NCI-H128 (cell line): Measurements from ENCODE around the gene PML.
"Not testable (repeated sequence)": the region's sequence is repeated elsewhere in the genome, so short reads cannot be mapped to it uniquely, and the experiment has no call there.

Experiments
- DNase-seq: peaks from one replicate; lab custom pipeline; 2025; ENCODE audit not compliant: unreplicated experiment; lab: John Stamatoyannopoulos, UW

PML gene

DNA sequence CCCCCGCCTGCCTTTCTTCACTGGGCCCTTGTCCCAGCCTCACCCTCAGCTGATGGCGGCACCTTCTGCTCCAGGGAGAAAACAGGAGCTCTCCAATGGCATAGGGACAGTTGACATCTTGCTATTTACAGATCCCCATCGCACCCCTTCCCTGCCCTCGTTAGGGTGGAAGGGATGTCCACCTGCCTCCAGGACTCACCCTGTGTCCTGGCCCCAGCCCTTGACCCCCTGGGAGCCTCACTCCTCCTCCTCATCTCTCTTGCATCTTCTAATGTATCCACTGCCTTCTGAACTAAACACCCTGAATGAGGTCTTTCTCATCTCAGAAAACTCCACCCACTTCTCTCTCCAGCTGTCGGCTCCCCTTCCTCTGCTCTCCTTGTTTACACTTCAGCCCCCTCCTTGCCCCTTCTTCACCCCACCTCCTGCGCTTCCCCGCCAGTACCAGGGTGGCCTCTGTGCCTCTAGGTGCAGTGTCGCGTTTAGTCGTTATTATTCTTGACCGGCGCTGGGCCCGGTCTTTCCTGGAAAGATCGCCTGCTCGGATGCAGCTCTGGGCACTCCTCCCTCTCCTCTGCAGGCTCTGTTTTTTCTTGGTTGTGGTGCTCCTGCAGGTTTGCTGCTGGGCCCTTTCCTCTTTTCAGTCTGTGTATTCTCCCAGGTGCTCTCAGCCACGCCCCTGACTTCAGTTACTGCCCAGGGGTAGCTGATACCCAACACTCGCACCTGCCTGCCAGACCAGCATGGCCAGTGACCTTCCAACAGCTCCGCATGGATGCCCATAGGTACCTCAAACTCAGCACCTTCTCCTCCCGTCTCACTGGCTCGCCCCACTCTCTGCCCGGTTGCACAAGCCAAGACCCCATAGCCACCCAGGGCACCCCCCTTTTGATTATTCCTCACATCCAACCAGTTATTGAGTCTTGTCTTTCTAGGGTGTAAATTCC, 42.9 kb downstream of the PML start:
- no peak for DNase-seq

- no peak for DNase-seq
Observed at GRCh38 chr15:74038707-74039655, 44.5 kb downstream of the PML start.

DNA sequence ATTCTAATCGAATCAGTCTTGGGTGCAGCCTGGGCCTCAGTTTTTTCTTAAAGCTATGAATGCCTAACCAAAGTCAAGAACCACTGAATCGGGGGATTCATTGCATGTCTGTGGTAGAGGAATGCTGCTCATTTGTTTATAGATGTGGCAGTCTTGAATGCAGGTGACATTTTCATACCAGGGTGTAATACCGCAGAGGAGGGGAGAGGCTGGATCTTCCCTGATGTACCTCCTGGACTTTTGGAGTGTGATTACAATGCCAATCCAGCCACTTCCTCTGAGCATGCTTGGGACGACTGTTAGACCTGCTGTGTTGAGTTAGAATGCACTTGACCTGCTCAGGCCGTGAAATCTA, 45.1 kb downstream of the PML start:
- no peak for DNase-seq

DNA sequence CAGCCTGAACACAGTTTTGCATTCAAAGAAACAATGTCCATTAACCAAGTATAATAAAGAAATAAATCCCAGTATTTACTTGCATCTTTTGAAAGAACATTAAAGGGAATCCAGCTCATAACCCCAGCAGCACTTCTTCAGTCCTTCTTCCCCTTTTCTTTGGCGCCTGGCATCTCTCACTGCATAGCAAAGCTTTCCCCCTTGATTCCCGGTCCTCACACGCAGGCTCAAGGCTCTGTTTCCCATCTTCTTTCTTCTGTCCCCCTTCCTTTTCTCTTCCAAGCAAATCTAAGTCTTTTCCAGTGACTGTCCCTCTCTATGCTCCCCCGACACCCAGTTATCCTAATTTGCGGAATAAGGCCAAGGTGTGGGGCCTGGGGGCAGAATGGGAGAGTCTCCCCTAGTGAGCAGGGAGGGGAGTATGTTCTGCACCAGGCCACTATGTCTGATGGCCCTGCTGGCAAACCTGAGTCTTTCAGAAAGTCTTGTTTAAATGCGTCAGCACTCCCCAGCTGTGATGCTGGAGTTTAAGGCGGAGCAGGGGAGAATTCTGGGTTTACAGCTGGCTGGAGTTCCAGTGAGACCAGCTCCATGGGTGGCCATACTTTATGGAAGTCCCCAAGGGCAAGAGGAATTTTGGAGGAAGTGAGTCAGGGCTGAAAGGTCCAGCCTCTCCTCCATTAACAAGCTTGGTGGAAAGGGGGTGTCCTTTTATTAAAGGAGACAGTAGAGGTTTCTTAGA, 45.8 kb downstream of the PML start:
- no peak for DNase-seq

DNA sequence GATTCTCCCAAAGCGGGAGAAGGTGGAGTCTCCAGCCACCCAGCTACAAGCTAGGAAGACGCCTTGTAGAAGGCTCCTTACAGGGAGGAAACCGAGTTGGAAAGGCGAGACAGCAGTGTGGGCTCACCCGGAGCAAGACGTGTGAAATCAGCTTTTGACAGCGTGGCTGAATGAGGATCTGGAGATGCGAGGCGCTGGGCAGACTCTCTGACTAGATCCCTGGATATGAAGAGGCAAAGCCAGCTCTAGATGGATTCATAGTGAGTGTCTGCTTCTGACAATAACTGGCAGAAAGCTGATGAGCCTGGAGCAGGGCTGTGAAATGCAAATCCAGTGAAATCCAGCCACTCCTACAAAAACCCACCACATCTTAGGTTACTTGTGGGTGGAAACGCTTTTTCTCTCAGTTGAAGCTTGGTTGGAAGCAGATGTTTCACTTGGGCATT, 46.8 kb downstream of the PML start:
- no peak for DNase-seq

GRCh38 chr15:74041777-74042435, 47.4 kb downstream of the PML start:
- no peak for DNase-seq

GRCh38 chr15:74042603-74043424, 48.3 kb downstream of the PML start:
- no peak for DNase-seq

- no peak for DNase-seq
Observed at GRCh38 chr15:74043425-74044266, 49.1 kb downstream of the PML start.

- no peak for DNase-seq
Observed at GRCh38 chr15:74044267-74045110, 50.0 kb downstream of the PML start.

- no peak for DNase-seq
Observed at GRCh38 chr15:74045184-74045583, 50.7 kb downstream of the PML start.

DNA sequence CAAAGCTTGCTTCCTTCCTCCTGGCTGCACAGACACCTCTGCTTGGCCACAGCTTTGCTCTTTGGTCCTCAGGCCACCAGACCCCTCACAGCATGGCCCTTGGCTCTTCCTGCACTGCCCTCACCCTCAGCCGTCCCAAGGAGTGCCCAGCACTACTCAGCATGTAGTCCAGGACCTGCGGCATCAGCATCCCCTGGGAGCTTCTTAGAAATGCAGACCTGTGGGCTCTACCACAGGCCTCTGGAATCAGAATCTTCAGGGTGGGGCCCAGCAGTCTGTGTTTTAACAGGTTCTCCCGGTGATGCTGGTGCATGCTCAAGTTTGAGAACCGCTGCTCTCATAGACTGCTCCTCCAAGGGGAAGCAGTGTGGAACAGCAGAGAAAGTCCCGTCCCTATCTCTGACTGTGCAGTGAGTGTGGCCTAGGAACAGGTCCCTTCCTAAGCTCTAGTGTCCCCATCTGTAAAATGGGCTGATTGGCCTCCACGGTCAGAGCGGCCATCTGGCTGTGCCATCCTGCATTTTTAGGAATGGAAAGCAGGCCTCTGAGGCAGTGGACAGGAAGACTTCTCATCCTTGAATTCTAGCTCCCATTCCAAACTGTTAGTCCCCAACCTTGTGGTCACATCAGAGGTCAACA, 51.2 kb downstream of the PML start:
- no peak for DNase-seq

DNA sequence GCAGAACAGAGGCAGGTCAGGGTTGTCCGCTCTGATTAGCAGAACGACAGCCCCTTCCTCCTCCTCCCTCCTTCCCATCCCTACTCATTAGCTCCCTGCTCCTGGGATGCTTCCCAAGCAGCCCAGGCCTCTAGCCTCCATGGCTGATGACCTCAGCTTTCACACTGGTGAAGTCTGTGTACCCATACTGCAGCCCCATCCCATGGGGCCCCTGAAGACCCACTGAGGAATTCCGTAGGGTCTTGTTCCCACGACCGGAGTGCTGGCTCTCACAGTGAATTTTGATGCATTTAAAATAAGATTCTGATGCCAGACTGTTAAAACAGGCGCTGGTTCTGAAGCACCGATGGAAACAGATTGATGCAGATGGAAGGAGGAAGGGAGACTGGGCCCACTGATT, 51.8 kb downstream of the PML start:
- DNase-seq = no peak

DNA sequence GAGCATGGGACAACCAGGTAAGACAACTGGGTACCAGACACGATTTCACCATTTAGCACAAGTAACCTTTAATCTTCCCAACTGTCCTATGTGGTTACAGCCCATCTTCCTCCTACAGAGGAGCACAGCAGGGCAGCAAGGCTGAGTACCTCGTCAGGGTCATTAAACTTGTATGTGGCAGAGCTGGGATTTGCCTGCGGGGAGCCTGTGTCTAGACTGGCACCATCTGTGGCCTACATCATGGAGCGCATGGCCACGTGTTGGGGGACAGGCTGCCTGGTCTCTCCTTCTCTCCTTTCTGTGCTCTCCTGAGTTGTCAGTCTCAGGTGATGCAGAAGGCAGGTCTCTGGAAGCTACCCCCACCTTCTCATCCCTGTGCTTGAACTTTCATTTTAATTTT, 55.6 kb downstream of the PML start:
- DNase-seq = no peak

DNA sequence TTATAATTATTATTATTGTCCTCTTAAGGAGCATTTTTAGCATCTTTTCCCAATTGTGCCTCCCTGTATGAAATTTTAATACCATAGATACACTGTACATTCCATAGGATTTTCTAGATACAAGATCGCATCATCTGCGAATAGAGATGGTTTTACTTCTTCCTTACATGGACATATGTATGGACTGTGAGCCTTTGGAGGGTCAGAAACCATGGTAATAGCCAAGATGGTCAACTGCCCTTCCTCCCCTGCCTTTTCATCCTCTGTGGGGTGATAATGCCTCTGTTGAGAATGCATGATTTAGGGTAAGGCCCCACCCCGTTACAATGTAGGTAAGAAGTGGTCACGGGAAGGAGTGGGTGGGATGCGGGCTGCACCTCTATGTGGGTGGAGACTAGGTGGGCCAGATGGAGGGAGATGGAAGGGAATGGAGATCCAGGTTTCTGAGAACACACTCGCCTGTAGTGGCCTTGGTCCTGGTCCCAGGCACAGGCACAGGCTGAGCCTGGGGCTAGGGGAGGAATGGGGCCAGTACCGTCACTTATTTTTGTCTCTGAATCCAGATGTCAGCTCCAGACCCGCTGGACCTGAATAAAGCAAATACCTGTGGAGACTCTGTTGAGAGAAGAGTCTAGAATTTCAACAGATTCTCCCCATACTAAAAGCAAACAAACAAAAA, 56.2 kb downstream of the PML start:
- no peak for DNase-seq

DNA sequence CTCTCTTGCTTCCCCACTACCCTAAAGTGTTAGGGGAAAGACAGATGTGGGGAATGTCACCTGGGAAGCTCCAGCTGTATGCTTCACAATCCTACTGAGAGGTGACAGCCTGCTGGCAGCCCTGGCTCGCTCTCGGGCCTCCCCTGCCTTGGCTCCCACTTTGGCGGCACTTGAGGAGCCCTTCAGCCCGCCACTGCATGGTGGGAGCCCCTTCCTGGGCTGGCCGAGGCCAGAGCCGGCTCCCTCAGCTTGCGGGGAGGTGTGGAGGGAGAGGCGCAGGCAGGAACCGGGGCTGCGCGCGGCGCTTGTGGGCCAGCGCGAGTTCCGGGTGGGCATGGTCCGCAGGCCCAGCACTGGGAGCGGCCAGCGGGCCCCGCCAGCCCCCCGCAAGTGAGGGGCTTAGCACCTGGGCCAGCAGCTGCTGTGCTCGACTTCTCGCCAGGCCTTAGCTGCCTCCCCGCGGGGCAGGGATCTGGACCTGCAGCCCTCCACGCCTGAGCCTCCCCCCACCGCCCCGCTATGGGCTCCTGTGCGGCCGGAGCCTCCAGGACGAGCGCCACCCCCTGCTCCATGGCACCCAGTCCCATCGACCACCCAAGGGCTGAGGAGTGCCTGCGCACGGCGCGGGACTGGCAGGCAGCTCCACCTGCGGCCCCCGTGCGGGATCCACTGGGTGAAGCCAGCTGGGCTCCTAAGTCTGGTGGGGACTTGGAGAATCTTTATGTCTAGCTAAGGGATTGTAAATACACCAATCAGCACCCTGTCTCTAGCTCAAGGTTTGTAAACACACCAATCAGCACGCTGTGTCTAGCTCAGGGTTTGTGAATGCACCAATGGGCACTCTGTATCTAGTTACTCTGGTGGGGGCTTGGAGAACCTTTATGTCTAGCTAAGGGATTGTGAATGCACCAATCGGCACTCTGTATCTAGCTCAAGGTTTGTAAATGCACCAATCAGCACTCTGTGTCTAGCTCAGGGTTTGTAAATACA, 58.0 kb downstream of the PML start:
- DNase-seq = not testable (repeated sequence)

- no peak for DNase-seq
Observed at GRCh38 chr15:74053517-74053916, 59.0 kb downstream of the PML start.
